ENCODE data around the gene HSD17B12.
"Not testable (repeated sequence)": the region's sequence is repeated elsewhere in the genome, so short reads cannot be mapped to it uniquely, and the experiment has no call there.

HSD17B12 gene

GRCh38 chr11:43747130-43747802 lies 66.7 kb downstream of the HSD17B12 start:
- no peak for DNase-seq

- DNase-seq, result no peak
Measured at GRCh38 chr11:43748095-43748494, 67.6 kb downstream of the HSD17B12 start.

- DNase-seq, result peak in 2 of 3 donors; percentile 33 to 38
Measured at GRCh38 chr11:43751726-43752125, 71.2 kb downstream of the HSD17B12 start.

- DNase-seq, result no peak
Measured at GRCh38 chr11:43756575-43756974, 76.0 kb downstream of the HSD17B12 start.

GRCh38 chr11:43758927-43759326 lies 78.4 kb downstream of the HSD17B12 start:
- peak; percentile 41 to 66 (median 59) for DNase-seq

- no peak for DNase-seq
Measured at GRCh38 chr11:43760902-43761301, 80.4 kb downstream of the HSD17B12 start.

- DNase-seq, result no peak
Measured at GRCh38 chr11:43765194-43765593, 84.7 kb downstream of the HSD17B12 start.

- not testable (repeated sequence) for DNase-seq
Measured at GRCh38 chr11:43768654-43769053, 88.1 kb downstream of the HSD17B12 start.

- no peak for DNase-seq
Measured at GRCh38 chr11:43770173-43770572, 89.6 kb downstream of the HSD17B12 start.

- DNase-seq, result no peak
Measured at GRCh38 chr11:43772733-43773132, 92.2 kb downstream of the HSD17B12 start.

- DNase-seq, result no peak
Measured at GRCh38 chr11:43774786-43775185, 94.2 kb downstream of the HSD17B12 start.

- DNase-seq, result no peak
Measured at GRCh38 chr11:43779306-43779705, 98.8 kb downstream of the HSD17B12 start.

- no peak for DNase-seq
Measured at GRCh38 chr11:43784301-43784700, 103.8 kb downstream of the HSD17B12 start.

- DNase-seq, result no peak
Measured at GRCh38 chr11:43784866-43785265, 104.3 kb downstream of the HSD17B12 start.

- DNase-seq, result no peak
Measured at GRCh38 chr11:43785318-43785717, 104.8 kb downstream of the HSD17B12 start.

GRCh38 chr11:43786016-43786415 lies 105.5 kb downstream of the HSD17B12 start:
- DNase-seq, result no peak

- no peak for DNase-seq
Measured at GRCh38 chr11:43787824-43788223, 107.3 kb downstream of the HSD17B12 start.

- peak; percentile 21 to 48 (median 31) for DNase-seq
Measured at GRCh38 chr11:43788421-43788820, 107.9 kb downstream of the HSD17B12 start.

GRCh38 chr11:43789700-43790443 lies 109.3 kb downstream of the HSD17B12 start:
- DNase-seq, result no peak

GRCh38 chr11:43790444-43790794 lies 109.9 kb downstream of the HSD17B12 start:
- no peak for DNase-seq

- no peak for DNase-seq
Measured at GRCh38 chr11:43797337-43797736, 116.8 kb downstream of the HSD17B12 start.

GRCh38 chr11:43797866-43798265 lies 117.3 kb downstream of the HSD17B12 start:
- no peak for DNase-seq

GRCh38 chr11:43802509-43802908 lies 122.0 kb downstream of the HSD17B12 start:
- DNase-seq, result no peak

GRCh38 chr11:43803766-43804165 lies 123.2 kb downstream of the HSD17B12 start:
- DNase-seq, result no peak

- DNase-seq, result no peak
Measured at GRCh38 chr11:43806976-43807375, 126.4 kb downstream of the HSD17B12 start.
